ES-I3 (cell line): ENCODE results near the gene TM4SF5.

Experiments
- H3K36me3 ChIP-seq: 2 replicates; pipeline ENCODE4 v1.6.1; 2013; ENCODE audit warnings: mild to moderate bottlenecking, low read length, control low read depth, moderate library complexity; ENCODE audit not compliant: insufficient read depth
- H3K4me1 ChIP-seq: 2 replicates; pipeline ENCODE4 v1.6.1; 2013; ENCODE audit warnings: mild to moderate bottlenecking, control low read depth, low read length; ENCODE audit not compliant: insufficient read depth
- H3K9ac ChIP-seq: 2 replicates; pipeline ENCODE4 v1.6.1; 2013; ENCODE audit warnings: low read depth, mild to moderate bottlenecking, low read length, moderate library complexity
- H3K9me3 ChIP-seq: 2 replicates; pipeline ENCODE4 v1.6.1; 2013; ENCODE audit warnings: mild to moderate bottlenecking, low read length, moderate library complexity; ENCODE audit not compliant: control insufficient read depth, insufficient read depth

The TM4SF5 gene

GRCh38 chr17:4790705-4791088 lies 19.0 kb downstream of the TM4SF5 start:
- no peaks in the 10 kb centered on the region for H3K9me3 ChIP-seq
- 0 out of 2 replicates have a peak, but pooled peaks cover 4% of the 10 kb centered on the region for H3K4me1 ChIP-seq
- H3K9ac ChIP-seq = peak overlapping the region; percentile 89
- no peaks in the 10 kb centered on the region for H3K36me3 ChIP-seq

DNA sequence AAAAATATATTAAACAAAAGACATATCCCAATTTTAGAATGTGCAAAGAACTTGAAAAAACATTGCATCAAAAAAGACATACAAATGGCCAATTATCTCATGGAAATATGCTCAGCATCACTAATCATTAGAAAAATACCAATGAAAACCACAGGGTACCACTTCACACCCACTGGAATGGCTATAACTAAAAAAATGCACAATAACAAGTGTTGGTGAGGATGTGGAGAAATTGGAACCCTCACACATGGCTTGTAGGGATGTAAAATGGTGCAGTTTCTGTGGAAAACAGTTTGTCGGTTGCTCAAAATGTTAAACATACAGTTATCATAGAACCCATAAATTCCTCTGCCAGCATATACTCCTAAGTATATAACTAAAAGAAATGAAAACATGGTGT lies 23.5 kb downstream of the TM4SF5 start:
- H3K4me1 ChIP-seq = no peaks in the 10 kb centered on the region
- no peak overlapping the region for H3K9ac ChIP-seq
- no peaks in the 10 kb centered on the region for H3K9me3 ChIP-seq
- H3K36me3 ChIP-seq = peaks cover 10% of the 10 kb centered on the region

DNA sequence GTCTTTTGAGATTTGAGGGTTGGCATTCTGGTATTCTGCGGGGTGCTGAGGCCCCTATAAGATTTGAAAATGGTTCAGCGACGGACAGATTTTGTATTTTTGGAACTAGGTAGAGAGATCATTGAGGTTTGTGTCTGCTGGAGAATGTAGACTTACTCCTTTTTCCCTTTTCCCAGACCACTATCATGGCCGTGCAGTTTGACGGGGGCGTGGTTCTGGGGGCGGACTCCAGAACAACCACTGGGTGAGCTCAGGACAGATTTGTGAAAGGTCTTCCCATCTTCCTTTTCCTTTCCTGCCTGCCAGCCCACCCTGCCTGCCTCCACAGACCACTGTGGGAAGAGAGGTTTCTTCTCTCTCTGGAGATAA lies 24.9 kb downstream of the TM4SF5 start:
- no peaks in the 10 kb centered on the region for H3K9me3 ChIP-seq
- H3K36me3 ChIP-seq = peaks cover 10% of the 10 kb centered on the region
- peak overlapping the region; percentile 95 for H3K9ac ChIP-seq
- H3K4me1 ChIP-seq = no peaks in the 10 kb centered on the region; the same call in 1 of the 2 replicates

GRCh38 chr17:4800462-4801196 lies 28.9 kb downstream of the TM4SF5 start:
- H3K36me3 ChIP-seq = peaks cover 10% of the 10 kb centered on the region
- no peak overlapping the region for H3K9ac ChIP-seq
- no peaks in the 10 kb centered on the region for H3K9me3 ChIP-seq
- H3K4me1 ChIP-seq = no peaks in the 10 kb centered on the region; the same call in 1 of the 2 replicates

GRCh38 chr17:4802228-4802627 lies 30.5 kb downstream of the TM4SF5 start, which contains the start of gene C17orf114:
TSS of gene C17orf114 (minus strand) at chr17:4802328.
- Histone ChIP-seq H3K9ac (no peak within 1 kb of the TSS), H3K4me1 (no peaks in the 10 kb centered on the region; the same call in 1 of the 2 replicates), H3K9me3 (no peaks in the 10 kb centered on the region), H3K36me3 (peaks cover 10% of the 10 kb centered on the region)

DNA sequence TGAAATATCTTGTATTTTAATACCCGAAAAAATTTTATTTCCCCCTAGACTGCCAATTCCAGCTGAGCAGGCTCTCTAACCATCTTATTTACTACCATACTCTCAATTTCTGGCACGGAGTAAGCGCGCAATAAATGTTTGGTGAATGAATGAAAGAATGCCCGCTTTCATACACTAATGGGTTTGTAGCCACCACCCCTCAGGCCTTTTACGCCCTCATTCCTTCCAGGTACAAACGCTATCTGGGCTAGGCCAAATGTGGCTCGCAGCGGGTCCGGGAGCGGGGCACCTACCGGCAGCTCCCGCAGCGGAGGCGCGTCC lies 34.7 kb downstream of the TM4SF5 start:
- H3K9me3 ChIP-seq = no peaks in the 10 kb centered on the region
- peak overlapping the region; percentile 68 for H3K9ac ChIP-seq

GRCh38 chr17:4806777-4807604 lies 35.3 kb downstream of the TM4SF5 start, which contains the start of gene PLD2:
TSS of gene PLD2 (plus strand) at chr17:4807152. CDS start at chr17:4807773, 621 bp downstream.
- peak within 1 kb of the TSS; percentile 68 for H3K9ac ChIP-seq
- peaks cover 5% of the 10 kb centered on the region for H3K36me3 ChIP-seq
- no peaks in the 10 kb centered on the region for H3K9me3 ChIP-seq
- no peaks in the 10 kb centered on the region; the same call in 1 of the 2 replicates for H3K4me1 ChIP-seq

More for the DNA sequence above, 34.7 kb downstream of the TM4SF5 start:
- H3K4me1 ChIP-seq = no peaks in the 10 kb centered on the region; the same call in 1 of the 2 replicates
- H3K36me3 ChIP-seq = peaks cover 5% of the 10 kb centered on the region

DNA sequence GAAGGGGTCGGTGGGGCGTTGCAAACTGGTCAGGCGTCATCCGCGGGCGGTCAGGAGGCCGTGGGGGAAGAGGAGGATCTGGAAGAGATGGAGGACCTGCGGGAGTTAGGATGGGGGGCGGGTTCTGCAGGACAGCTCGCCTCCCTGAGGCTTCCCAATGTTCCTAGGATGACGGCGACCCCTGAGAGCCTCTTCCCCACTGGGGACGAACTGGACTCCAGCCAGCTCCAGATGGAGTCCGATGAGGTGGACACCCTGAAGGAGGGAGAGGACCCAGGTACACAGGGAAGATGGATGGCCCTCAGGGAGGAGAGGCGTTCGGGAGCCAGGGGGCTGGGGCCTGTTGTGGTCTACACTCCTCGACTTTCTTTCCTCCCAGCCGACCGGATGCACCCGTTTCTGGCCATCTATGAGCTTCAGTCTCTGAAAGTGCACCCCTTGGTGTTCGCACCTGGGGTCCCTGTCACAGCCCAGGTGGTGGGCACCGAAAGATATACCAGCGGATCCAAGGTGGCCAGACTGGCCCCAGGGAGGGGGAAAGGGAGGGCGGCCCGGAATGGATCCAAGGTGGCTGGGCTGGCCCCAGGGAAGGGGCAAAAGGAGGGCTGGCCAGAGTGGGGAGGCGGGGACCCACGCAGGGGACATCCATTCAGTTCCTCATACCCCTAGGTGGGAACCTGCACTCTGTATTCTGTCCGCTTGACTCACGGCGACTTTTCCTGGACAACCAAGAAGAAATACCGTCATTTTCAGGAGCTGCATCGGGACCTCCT lies 36.1 kb downstream of the TM4SF5 start:
- Histone ChIP-seq H3K9ac (peak overlapping the region; percentile 51; the same call in 1 of the 2 replicates), H3K36me3 (peaks cover 5% of the 10 kb centered on the region), H3K4me1 (no peaks in the 10 kb centered on the region; the same call in 1 of the 2 replicates), H3K9me3 (no peaks in the 10 kb centered on the region)

- peaks cover 5% of the 10 kb centered on the region for H3K36me3 ChIP-seq
- H3K4me1 ChIP-seq = no peaks in the 10 kb centered on the region; the same call in 1 of the 2 replicates
- no peak overlapping the region for H3K9ac ChIP-seq
- no peaks in the 10 kb centered on the region for H3K9me3 ChIP-seq
These were observed 36.7 kb downstream of the TM4SF5 start for GRCh38 chr17:4808378-4808767.

DNA sequence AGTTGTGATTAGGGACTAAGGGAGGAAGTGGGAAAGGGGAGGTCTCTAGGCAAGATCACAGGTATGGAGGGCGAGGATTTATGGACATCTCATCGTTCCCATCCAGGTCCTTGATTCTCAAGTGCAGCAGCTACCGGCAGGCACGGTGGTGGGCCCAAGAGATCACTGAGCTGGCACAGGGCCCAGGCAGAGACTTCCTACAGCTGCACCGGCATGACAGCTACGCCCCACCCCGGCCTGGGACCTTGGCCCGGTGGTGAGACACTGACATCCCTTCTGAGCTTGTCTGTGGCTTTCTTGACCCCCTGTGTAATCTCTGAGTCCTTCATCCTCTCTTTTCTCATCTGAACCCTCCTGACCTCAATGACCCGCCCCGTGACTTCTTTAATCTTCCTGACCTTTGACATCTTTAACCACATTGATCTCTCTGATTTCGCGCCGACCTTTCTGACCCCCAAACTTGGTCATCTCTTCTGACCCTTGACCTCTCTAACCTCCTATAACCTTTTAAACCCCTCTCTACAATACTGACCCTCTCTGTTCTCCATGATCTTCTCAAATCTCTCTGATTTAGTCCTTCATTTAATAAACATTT lies 39.1 kb downstream of the TM4SF5 start:
- Histone ChIP-seq H3K9ac (no peak overlapping the region), H3K36me3 (peaks cover 5% of the 10 kb centered on the region), H3K4me1 (no peaks in the 10 kb centered on the region; the same call in 1 of the 2 replicates), H3K9me3 (no peaks in the 10 kb centered on the region)

DNA sequence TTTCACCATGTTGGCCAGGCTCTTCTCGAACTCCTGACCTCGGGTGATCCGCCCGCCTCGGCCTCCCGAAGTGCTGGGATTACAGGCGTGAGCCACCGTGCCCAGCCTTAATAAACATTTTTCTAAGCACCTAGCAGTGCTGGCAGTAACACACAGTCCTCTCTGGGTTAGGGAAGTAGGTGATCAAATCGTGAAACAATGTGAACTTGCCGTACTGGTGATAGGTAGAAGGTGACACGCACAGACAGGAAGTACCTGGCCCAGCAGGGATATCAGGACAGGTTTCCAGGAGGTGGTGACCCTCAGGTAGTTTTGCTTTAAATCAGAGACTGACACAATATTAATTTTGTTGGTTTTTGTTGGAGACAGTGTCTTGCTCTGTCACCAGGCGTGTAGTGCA lies 39.8 kb downstream of the TM4SF5 start:
- H3K9me3 ChIP-seq = no peaks in the 10 kb centered on the region
- H3K36me3 ChIP-seq = peaks cover 5% of the 10 kb centered on the region
- H3K4me1 ChIP-seq = no peaks in the 10 kb centered on the region; the same call in 1 of the 2 replicates
- no peak overlapping the region for H3K9ac ChIP-seq

DNA sequence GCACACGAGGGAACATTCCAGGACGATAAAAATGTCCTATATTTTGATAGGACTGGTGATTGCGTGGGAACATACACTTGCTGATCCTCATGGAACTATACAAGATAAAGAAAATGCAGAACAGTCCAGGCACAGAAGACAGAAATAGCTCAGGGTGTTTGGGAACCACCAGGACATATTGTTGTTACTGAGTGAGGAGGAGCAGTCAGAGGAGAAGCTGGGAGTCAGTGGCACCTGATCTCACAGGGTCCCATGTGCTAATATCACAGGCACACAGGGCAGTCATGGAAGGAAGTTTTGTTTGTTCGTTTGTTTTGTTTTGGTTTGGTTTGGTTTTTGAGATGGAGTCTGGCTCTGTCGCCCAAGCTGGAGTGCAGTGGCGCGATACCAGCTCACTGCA lies 41.0 kb downstream of the TM4SF5 start:
- Histone ChIP-seq H3K9me3 (no peaks in the 10 kb centered on the region), H3K36me3 (peaks cover 5% of the 10 kb centered on the region), H3K9ac (no peak overlapping the region), H3K4me1 (no peaks in the 10 kb centered on the region; the same call in 1 of the 2 replicates)

- no peaks in the 10 kb centered on the region for H3K9me3 ChIP-seq
- no peaks in the 10 kb centered on the region; the same call in 1 of the 2 replicates for H3K36me3 ChIP-seq
These were observed 43.5 kb downstream of the TM4SF5 start for GRCh38 chr17:4815043-4815675.

More at GRCh38 chr17:4815043-4815675, 43.5 kb downstream of the TM4SF5 start:
- Histone ChIP-seq H3K9ac (no peak overlapping the region), H3K4me1 (no peaks in the 10 kb centered on the region)
